Stimulated activated CD8-positive, alpha-beta memory T cell treated with anti-CD3 and anti-CD28 coated beads, Interleukin-2, amount 100 ng/mL, for 1 hour (primary cell): Measurements from ENCODE around the gene PDE4DIP.
"Not testable (repeated sequence)": the region's sequence is repeated elsewhere in the genome, so short reads cannot be mapped to it uniquely, and the experiment has no call there.

Experiments used
- DNase-seq, 2 donors: peaks; one replicate each; pipeline ENCODE4 v3.0.0-alpha.2; 2020; ENCODE audit warnings: low read depth in 2 of 2

The PDE4DIP gene

DNA sequence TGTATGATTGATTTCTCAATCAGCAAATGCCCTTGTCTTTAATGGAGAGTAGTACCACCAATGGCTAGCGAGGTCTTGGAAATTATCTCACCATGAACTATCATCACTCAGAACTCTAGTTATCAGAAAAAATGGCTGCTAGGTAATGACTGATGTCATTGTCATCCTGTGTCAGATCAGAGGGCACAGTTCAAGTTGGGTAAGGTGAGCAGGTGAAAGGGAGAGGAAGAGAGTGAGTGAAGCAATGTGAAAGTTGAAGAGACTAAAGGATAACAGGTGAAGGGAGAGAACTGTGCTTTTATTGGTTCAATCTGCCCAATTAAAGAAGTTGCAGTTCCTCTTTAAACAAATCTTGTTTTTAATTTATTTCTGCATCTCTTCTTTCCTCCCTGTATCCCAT, 76.8 kb downstream of the PDE4DIP start:
- not testable (repeated sequence) for DNase-seq

DNA sequence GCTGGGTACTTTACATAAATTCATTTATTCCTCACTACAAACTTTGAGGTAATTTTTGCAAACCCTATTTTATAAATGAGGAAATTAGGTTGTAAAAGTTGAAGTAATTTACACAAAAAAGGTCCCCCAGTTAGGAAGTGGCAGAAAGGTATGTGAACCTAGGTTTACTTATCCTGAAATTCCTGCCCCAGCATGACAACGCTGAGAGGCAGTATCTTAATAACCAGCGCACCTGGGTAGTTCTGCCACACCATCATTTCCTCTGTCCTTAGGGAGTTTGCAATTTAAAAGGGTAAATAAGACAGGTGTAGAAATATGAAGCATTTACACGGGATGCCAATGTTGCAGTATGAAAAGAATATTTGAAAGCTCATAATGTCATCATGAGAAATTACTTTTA, 79.6 kb downstream of the PDE4DIP start:
- DNase-seq = not testable (repeated sequence)

DNA sequence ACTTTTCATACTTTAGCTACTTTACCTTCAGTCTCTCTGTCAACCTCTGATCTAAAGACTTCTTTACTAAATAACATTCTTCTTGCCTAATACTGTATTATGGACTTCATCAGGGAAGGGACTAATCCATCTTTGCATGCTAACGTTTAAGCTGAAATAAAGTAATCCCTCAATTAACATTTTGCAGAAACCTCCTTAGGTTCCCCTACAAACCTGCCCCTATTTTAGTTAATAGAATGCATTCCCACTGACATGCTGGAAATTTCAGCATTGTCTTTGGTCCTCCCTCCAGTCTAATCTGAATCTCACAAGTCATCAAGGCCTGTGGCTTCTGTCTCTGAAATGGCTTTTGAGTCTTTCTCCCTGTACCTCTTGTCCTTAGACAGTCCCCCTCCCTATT, 83.4 kb downstream of the PDE4DIP start:
- DNase-seq = not testable (repeated sequence)

DNA sequence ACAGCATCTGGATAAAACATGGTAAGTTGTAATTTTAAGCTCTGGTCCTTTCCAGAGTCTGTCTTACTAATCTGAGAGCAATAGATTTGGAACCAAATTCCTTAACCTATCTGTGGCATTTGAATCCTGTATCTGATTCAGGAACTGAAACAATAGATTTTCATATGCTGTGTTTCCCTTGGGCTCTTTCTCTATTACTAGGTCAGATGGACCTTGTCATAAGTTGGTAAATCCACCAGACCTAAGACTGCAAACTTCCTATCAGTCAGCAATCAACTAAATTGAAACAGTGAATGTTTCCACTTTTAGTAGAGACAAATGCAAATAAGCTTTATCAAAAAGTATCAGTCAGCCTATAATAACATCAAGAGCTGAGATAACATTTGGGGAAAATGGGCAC, 85.0 kb downstream of the PDE4DIP start:
- not testable (repeated sequence) for DNase-seq

DNA sequence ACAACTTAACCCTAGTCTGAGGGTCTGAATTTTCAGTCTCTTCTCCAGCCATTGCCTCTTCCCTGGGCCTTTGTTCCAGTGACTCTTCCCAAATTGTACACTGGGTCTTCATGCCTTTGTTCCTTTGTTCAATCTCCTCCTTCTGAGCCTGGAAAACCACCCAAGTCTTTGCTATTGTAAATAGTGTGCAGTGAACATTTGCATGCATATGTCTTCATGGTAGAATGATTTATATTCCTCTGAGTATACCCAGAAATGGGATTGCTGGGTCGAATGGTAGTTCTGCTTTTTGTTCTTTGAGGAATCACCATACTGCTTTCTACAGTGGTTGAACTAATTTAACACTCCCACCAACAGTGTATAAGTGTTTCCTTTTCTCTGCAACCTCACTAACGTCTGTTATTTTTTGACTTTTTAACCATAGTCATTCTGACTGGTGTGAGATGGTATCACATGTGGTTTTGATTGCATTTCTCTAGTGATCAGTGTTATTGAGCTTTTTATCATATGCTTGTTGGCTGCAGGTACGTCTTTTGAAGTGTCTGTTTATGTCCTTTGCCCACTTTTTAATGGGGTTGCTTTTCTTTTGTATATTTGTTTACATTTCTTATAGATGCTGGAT, 91.3 kb downstream of the PDE4DIP start:
- not testable (repeated sequence) for DNase-seq

DNA sequence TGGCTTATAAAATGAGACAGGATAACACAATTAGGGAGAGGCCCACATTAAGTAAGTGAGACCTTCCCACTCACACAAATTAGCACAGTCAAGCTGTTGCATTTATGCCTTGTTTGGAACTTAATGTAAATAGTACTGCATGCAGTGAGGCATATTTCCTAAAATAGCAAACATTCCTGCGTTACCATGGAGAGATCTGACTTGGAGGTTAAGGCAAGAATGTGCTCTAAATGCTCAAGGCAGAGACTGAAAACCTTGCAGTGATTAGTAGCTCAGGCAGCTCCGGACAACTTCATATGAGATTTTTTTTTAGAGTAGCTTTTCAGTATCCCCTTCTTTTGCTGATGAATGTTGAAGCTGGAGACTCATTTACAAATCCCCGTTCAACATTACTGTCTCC, 98.7 kb downstream of the PDE4DIP start:
- not testable (repeated sequence) for DNase-seq

DNA sequence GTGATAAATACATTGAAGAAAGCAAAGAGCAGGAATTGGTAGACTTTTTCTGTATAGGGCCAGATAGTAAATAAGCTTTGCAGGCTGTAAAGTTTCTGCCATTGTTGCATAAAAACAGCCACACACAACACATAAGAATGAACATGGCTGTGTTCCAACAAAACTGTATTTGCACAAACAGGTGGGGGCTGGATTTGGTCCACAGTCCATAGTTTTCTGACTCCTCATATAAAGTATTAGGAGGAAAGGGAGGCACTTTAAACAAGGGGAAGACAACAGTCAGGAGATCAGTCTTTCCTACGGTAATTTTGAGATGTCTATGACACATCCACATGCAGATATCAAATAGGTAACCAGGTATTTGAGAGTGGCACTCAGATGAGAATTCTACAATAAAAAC, 100.9 kb downstream of the PDE4DIP start:
- not testable (repeated sequence) for DNase-seq

DNA sequence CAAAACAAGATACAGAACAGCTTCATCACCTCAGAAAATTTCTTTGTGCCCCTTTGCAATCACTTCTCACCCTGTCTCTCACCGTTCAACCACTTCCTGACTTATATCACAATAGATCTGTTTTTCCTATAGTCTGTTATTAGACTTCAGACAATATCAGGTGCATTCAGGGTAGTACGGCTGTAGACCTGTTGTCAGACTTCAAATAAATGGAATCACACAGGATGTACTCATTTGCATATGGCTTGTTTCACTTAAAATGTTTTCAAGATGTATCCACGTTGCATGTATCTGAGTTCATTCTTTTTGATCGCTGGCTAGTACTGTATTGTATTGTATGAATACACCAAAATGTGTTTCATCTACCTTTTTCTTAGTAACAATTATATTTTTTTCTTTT, 104.5 kb downstream of the PDE4DIP start:
- not testable (repeated sequence) for DNase-seq

DNA sequence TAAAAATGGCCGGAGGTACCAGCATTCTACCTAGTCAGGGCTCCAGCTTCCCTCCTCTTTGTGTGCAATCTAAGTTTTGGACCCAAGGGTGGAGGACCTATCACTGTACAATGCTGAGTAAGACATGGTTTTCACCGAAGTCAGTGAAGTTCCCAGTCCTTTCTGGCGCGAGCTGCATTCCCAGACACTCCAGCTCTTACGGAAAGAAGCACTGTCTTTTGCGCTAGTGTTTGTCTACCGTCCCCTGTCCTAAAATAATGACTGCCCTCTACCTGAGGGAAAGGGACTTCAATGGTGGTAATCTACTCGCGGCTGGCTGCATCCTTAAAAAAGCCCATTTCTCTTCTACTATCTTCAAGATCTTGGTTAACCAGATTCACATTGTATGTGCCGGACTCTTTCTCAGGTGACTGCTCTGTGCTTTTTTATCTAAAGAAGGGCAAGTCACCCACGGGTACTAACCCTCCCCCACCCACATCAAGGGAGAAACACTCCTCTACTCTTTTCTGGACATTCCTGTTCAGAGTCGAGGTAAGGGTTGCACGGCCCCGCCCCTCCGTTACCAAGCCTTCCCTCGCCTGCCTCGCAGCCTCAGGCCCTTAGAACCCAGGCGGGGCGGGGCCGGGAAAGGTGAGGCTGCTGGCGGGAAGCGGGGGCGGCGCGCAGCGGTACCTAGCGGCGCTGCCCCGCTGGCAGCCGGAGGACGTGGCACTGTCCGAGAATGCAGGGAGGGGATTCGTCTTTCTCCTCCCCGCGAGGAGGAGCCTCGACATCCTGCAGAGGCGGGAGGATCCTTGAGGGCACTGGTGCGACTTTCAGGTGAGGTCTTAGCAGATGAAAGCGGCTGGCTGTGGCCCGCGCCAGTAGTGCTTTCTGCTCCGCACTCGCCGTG, 107.4 kb downstream of the PDE4DIP start:
- DNase-seq = peak; percentile 39 to 42

DNA sequence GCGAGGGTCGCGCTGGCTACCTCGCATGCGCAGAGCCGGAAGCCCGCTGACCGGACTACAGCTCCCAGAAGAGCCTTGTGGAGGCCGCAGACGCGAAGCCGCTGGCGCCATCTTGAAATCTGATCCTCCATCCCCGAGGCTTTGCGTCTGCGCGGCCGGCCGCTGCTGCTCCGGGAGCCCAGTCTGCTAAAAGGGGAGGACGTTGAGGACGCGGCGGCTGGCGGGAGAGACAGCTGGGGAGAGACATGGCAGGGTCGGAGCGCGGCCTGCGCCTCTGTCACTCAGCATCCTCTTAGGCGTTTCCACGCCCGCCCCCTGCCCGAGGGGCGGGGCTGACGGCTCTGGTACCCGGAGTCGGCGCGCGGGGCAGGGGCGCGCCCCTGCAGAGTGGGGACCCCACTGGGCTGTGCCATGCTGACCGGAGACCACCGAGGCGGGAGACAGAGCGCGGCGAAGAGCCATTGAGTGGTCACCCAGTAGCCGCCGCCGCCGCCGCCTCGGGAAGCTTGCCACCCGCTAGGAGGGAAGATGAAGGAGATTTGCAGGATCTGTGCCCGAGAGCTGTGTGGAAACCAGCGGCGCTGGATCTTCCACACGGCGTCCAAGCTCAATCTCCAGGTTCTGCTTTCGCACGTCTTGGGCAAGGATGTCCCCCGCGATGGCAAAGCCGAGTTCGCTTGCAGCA, 108.2 kb downstream of the PDE4DIP start:
- peak; percentile 20 to 31 for DNase-seq

DNA sequence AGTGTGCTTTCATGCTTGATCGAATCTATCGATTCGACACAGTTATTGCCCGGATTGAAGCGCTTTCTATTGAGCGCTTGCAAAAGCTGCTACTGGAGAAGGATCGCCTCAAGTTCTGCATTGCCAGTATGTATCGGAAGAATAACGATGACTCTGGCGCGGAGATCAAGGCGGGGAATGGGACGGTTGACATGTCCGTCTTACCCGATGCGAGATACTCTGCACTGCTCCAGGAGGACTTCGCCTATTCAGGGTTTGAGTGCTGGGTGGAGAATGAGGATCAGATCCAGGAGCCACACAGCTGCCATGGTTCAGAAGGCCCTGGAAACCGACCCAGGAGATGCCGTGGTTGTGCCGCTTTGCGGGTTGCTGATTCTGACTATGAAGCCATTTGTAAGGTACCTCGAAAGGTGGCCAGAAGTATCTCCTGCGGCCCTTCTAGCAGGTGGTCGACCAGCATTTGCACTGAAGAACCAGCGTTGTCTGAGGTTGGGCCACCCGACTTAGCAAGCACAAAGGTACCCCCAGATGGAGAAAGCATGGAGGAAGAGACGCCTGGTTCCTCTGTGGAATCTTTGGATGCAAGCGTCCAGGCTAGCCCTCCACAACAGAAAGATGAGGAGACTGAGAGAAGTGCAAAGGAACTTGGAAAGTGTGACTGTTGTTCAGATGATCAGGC, 108.8 kb downstream of the PDE4DIP start:
- not testable (repeated sequence) for DNase-seq

DNA sequence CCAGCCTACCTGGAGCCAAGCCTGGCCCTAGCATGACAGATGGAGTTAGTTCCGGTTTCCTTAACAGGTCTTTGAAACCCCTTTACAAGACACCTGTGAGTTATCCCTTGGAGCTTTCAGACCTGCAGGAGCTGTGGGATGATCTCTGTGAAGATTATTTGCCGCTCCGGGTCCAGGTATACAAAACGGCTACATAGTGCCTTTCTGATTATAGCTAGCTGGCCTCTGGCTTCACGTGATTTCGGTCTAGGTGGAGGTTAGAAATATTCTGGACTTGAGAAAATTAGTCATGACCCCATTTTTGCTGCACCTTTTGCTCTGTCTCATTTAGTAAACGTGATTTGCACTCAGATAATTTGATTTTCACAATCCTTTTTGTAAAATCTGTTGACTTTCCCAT, 109.5 kb downstream of the PDE4DIP start:
- not testable (repeated sequence) for DNase-seq

DNA sequence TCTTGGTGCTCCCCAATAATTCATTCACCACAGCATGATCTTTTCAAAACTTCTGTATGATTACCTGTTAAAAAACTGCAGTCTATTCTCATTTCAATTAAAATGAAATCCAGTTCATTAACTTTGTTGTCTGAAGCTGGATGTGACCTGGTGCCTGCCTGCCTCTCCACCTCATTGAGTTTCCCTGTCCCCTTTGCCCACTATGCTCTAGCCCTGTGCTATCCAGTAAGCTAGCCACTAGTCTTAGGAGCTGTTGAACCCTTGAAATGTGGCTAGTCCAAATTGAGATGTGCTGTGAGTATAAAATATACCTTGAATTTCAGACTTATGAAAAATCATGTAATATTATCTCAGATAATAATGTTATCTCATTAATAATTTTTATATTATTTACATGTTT, 114.1 kb downstream of the PDE4DIP start:
- DNase-seq = not testable (repeated sequence)

DNA sequence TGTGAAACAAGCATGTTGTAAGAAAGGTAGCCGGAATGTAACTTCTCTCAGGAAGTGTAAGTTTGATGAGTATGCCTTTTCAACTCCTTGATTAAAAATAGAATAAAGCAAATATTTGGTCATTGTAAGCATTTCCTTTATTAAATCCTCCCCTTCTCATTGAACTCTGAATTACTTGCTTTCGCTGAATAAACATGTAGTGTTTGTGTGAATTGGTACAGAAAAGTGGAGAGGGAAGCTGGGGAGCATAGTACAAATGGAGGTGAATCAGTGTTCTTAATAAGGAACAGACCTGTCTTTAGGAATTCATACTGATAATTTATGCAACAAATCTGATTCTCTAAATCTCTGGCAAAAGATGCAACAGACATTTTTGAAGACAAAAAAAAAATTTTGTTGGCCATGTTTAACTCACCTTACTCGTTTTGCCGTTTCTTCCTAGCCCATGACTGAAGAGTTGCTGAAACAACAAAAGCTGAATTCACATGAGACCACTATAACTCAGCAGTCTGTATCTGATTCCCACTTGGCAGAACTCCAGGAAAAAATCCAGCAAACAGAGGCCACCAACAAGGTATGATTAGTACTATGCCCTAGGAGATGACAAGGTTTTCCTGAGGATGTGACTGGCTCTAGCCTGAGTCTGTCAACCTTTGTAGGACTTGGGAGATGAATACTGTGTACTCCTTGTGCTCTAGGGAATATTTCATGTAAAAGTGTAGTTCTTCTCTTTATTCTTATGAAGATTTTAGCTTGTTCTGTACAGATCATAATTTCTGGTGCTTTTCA, 116.2 kb downstream of the PDE4DIP start:
- not testable (repeated sequence) for DNase-seq

DNA sequence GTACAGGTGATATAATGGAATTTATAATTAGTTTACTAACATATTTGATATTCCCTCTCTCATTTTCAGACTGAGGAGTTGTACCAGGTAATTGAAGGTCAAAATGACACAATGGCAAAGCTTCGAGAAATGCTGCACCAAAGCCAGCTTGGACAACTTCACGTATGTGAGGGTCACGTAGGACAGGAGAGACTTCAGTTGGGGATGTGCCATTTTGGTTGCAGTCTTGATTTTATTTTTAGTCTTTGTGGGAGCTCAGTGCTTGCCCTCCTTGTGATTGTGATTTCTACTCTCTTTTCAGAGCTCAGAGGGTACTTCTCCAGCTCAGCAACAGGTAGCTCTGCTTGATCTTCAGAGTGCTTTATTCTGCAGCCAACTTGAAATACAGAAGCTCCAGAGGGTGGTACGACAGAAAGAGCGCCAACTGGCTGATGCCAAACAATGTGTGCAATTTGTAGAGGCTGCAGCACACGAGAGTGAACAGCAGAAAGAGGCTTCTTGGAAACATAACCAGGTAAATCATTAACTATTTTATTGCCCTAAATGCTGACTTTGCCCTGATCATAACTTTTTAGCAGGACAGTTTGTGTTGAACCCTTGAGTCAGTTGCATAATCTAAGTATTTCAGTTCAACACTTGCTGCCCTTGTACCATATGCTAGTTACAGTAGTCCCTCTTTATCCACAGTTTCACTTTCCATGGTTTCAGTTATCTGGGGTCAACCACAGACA, 118.1 kb downstream of the PDE4DIP start:
- DNase-seq = not testable (repeated sequence)

DNA sequence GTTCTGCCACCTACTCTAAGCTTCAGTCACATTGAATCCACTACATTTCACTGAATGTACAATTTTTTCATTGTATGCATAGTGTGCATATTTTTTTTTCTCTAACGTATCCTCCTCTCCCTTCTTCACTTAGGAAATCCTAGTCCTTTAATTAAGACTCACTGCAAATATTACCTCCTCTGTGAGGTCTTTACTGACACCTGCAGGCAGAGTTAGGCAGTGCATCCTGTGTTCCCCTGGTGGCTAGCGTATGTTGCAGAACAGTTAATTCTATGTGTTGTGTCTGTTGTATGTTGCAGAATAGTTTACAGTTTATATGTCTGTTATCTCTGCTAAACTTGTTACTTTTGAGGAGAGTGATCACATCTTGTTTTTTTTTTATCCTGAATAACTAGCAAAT, 121.9 kb downstream of the PDE4DIP start:
- not testable (repeated sequence) for DNase-seq

DNA sequence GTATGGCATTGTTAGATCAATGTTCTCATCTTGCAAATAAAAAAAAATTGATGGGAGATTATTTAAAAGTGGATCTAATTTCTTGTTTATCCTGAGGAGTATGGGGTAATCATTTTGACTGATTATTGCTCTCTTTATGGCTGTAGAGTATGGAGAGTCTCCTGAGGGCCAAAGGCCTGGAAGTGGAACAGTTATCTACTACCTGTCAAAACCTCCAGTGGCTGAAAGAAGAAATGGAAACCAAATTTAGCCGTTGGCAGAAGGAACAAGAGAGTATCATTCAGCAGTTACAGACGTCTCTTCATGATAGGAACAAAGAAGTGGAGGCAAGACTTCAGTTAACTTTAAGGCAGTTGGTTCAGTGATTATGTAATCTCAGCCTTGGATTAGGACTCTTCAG, 123.4 kb downstream of the PDE4DIP start:
- not testable (repeated sequence) for DNase-seq

DNA sequence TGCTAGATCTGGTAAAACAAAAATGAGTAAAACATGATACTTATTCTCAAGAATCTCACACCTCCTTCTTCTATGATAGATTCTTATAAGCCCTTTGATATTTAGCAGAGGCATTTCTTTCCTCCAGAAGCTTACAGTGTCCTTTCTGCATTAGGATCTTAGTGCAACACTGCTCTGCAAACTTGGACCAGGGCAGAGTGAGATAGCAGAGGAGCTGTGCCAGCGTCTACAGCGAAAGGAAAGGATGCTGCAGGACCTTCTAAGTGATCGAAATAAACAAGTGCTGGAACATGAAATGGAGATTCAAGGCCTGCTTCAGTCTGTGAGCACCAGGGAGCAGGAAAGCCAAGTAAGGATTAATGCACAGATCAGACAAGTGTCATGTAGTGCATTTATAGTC, 124.5 kb downstream of the PDE4DIP start:
- not testable (repeated sequence) for DNase-seq

DNA sequence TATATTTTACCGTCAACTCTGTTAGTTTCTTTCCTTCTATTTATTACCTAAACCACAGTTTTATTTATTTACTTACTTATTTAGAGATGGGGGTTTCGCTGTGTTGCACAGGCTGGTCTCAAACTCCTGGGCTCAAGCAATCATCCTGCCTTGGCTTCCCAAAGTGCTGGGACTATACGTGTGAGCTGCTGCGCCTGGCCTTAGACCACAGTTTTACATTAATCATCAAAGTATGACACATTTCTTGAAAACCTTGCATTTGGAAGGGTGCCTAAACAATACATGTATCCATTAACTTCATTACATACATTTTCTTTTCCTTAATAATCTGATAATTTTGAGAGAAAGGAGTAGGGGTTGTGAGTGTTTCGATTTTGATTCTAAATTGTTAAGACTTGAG, 124.9 kb downstream of the PDE4DIP start:
- not testable (repeated sequence) for DNase-seq

DNA sequence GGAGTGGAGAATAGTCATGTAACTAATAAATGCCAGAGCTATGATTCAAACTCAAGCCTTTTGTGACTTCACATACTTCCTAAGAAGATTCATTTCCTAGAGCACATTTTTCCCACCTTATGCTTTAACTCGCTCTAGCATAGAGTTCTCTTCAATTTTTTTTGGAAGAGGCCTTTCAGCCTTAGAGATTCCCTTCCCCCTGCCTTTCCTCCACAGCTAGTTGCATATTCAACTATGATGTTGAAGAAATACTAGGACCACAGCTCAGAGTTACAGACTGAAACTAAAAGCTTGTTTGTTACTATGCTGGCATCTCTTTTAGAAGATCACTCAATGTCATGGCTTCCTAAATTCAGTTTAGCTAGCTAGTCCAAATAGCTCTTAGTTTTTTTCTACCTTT, 131.2 kb downstream of the PDE4DIP start:
- not testable (repeated sequence) for DNase-seq
